Adrenal gland (tissue), 5 donors: ENCODE results near the gene PHTF1.

Experiments used
- CTCF ChIP-seq, 6 experiments: fragments of 450-650 bp in 4 of 6; fragments of 200-600 bp in 2 of 6; sonication (generic) in 1 of 6; IDR thresholded peaks; 1 replicate in 5 of 6; 2 replicates in 1 of 6; pipeline versions ENCODE4 v1.5.1 to v1.8.0; 2016 to 2021; ENCODE audit warnings: antibody characterized with exemption in 6 of 6, mild to moderate bottlenecking in 2 of 6, moderate library complexity in 1 of 6
- POLR2A ChIP-seq, 2 donors: fragments of 450-650 bp; IDR thresholded peaks; one replicate each; pipeline ENCODE4 v1.6.1; 2017; ENCODE audit warnings: antibody characterized with exemption in 2 of 2, mild to moderate bottlenecking in 2 of 2, moderate library complexity in 1 of 2
- donor health status: DM: no; HTN: no; CAD: no.

- TF ChIP-seq CTCF (IDR thresholded peaks at IDR 0.05) (no peak), POLR2A (IDR thresholded peaks at IDR 0.05) (no peak)
Measured at GRCh38 chr1:113672491-113672890, 86.8 kb downstream of the PHTF1 start.
